Body of pancreas (tissue), 4 donors: ENCODE data around the gene MCTP2.

Source experiments
- CTCF ChIP-seq, 7 experiments: fragments of 450-650 bp in 4 of 7; fragments of 200-600 bp in 3 of 7; sonication (generic) in 3 of 7; IDR thresholded peaks; one replicate each; pipeline ENCODE4 v1.5.1; 2016 to 2019; ENCODE audit warnings: antibody characterized with exemption in 7 of 7
- POLR2A ChIP-seq, 3 donors: fragments of 450-650 bp; IDR thresholded peaks; one replicate each; pipeline ENCODE4 v1.6.1; 2016; ENCODE audit warnings: antibody characterized with exemption in 3 of 3, mild to moderate bottlenecking in 2 of 3

GRCh38 chr15:94526071-94526689 is 294.8 kb downstream of the MCTP2 start:
- peak in 2 of 7 experiments; percentile 16 to 24 for TF ChIP-seq CTCF (IDR thresholded peaks at IDR 0.05)
- TF ChIP-seq POLR2A (IDR thresholded peaks at IDR 0.05) = no peak
